HepG2 (cell line): ENCODE measurements around the gene DNAJC7. TPM values are rescaled to one million over a fixed set of nuclear protein-coding genes. Genes with fewer than 3 reads are reported as not detected.
A peak's percentile ranks its signal among the peaks of the same experiment; 100 is the strongest.

Source experiments
- CHCHD3 ChIP-seq: sonication (generic); formaldehyde crosslinking; IDR thresholded peaks from 2 replicates; pipeline ENCODE4 v1.8.0; 2022; ENCODE audit warnings: mild to moderate bottlenecking, missing genetic modification reagents, moderate library complexity
- CREB1 ChIP-seq, 2 experiments: fragments of 450-650 bp in 1 of 2; IDR thresholded peaks; 2 replicates each; pipeline ENCODE4 v1.6.1; 2016 to 2017; ENCODE audit warnings: control low read depth in 1 of 2, mild to moderate bottlenecking in 1 of 2, missing compliant biosample characterization in 1 of 2, missing genetic modification characterization in 1 of 2
- E2F2 ChIP-seq: sonication (generic); formaldehyde crosslinking; IDR thresholded peaks from 2 replicates; pipeline ENCODE4 v1.4.0; 2020; ENCODE audit warnings: missing genetic modification reagents, borderline replicate concordance
- HES4 ChIP-seq: sonication (generic); formaldehyde crosslinking; IDR thresholded peaks from 2 replicates; pipeline ENCODE4 v1.9.0; 2021; ENCODE audit warnings: mild to moderate bottlenecking, missing genetic modification reagents, borderline replicate concordance
- IKZF5 ChIP-seq: IDR thresholded peaks from 2 replicates; pipeline ENCODE4 v1.6.1; 2018; ENCODE audit warnings: missing genetic modification reagents, mild to moderate bottlenecking, missing compliant biosample characterization
- KDM4B ChIP-seq: sonication (generic); formaldehyde crosslinking; IDR thresholded peaks from 2 replicates; pipeline ENCODE4 v1.4.0; 2020; ENCODE audit warnings: missing genetic modification reagents
- KDM5B ChIP-seq: sonication (generic); formaldehyde crosslinking; IDR thresholded peaks from 2 replicates; pipeline ENCODE4 v1.4.0; 2020; ENCODE audit warnings: missing genetic modification reagents, mild to moderate bottlenecking, borderline replicate concordance
- MAFG ChIP-seq: sonication (generic); formaldehyde crosslinking; IDR thresholded peaks from 2 replicates; pipeline ENCODE4 v1.5.1; 2020; ENCODE audit warnings: mild to moderate bottlenecking, missing genetic modification reagents
- PHB2 ChIP-seq: fragments of 450-650 bp; IDR thresholded peaks from 2 replicates; pipeline ENCODE4 v1.6.1; 2018; ENCODE audit not compliant: partially characterized antibody
- RARA ChIP-seq: IDR thresholded peaks from 2 replicates; pipeline ENCODE4 v1.6.1; 2016; ENCODE audit warnings: missing genetic modification reagents, missing compliant biosample characterization
- SMC3 ChIP-seq: IDR thresholded peaks from 2 replicates; pipeline ENCODE4 v1.6.1; 2011; ENCODE audit warnings: low read length, improper control_type of control experiment
- SYNCRIP ChIP-seq: fragments of 200-400 bp; formaldehyde crosslinking; IDR thresholded peaks from 2 replicates; pipeline ENCODE4 v1.6.1; 2018; ENCODE audit warnings: mild to moderate bottlenecking, low read depth, low read length; ENCODE audit not compliant: insufficient read depth
- TCF12 ChIP-seq, 2 experiments: fragments of 450-650 bp in 1 of 2; sonication (generic) in 1 of 2; formaldehyde crosslinking in 1 of 2; IDR thresholded peaks; 2 replicates each; pipeline versions ENCODE4 v1.6.1 to v1.8.0; 2017 to 2022; ENCODE audit warnings: antibody characterized with exemption in 1 of 2, mild to moderate bottlenecking in 1 of 2, missing genetic modification reagents in 1 of 2, moderate library complexity in 1 of 2
- ZFAT ChIP-seq: sonication (generic); formaldehyde crosslinking; conservative IDR thresholded peaks from 2 replicates; pipeline ENCODE4 v1.8.1; 2023; ENCODE audit warnings: missing genetic modification reagents, inconsistent platforms
- ZNF205 ChIP-seq: IDR thresholded peaks from 2 replicates; pipeline ENCODE4 v1.6.1; 2018; ENCODE audit warnings: missing biosample characterization, missing genetic modification reagents
- ZNF282 ChIP-seq: fragments of 450-650 bp; IDR thresholded peaks from 2 replicates; pipeline ENCODE4 v1.6.1; 2018; ENCODE audit not compliant: partially characterized antibody
- ZNF3 ChIP-seq: IDR thresholded peaks from 2 replicates; pipeline ENCODE4 v1.7.0; 2017; ENCODE audit warnings: inconsistent platforms
- ZNF337 ChIP-seq: sonication (generic); formaldehyde crosslinking; IDR thresholded peaks from 2 replicates; pipeline ENCODE4 v1.5.1; 2020; ENCODE audit warnings: missing genetic modification reagents, low read depth, mild to moderate bottlenecking, borderline replicate concordance
- ZNF513 ChIP-seq: sonication (generic); formaldehyde crosslinking; conservative IDR thresholded peaks from 2 replicates; pipeline ENCODE4 v1.5.0; 2020; ENCODE audit warnings: missing genetic modification reagents
- ZNF878 ChIP-seq: sonication (generic); formaldehyde crosslinking; IDR thresholded peaks from 2 replicates; pipeline ENCODE4 v1.8.1; 2023; ENCODE audit warnings: mild to moderate bottlenecking, missing genetic modification reagents, moderate library complexity
- polyA plus RNA-seq, 8 experiments: library from polyadenylated mRNA; depleted of rRNA in 3 of 8; stranded (reverse) in 7 of 8; unstranded in 1 of 8; fragments of >200 nt; fragmentation: Illumina TruSeq in 4 of 8; extraction: Trizol in 4 of 8; gene quantifications; 2 replicates each; pipeline versions ENCODE4 v1.2.1 to v1.2.3, GENCODE V29; 2011 to 2016; ENCODE audit warnings: low read depth in 4 of 8, missing spikeins in 1 of 8, mixed read lengths in 1 of 8; ENCODE audit not compliant: insufficient read depth in 1 of 8
- total RNA-seq, 5 experiments: library from RNA; depleted of rRNA; stranded (reverse); fragments of >200 nt; fragmentation: Illumina TruSeq; extraction: Trizol; gene quantifications; 2 replicates each; pipeline ENCODE4 v1.2.3, GENCODE V29; 2016; ENCODE audit warnings: low read depth in 1 of 5

DNAJC7 gene
- total and polyA plus RNA-seq, 2 of the 13 experiments (the other 11 are each of a cell fraction or from before 2014, with no cell fraction given) = 47.7 to 132 TPM

- 0 out of 2 replicates have a peak, but pooled peaks have one; percentile 23 for TF ChIP-seq KDM5B (CRISPR knock-in tag)
- TF ChIP-seq HES4 = no peak
- TF ChIP-seq SMC3 = peak; percentile 90
- TF ChIP-seq MAFG = no peak
- TF ChIP-seq IKZF5 (CRISPR knock-in tag) = 0 out of 2 replicates have a peak, but pooled peaks have one; percentile 31
- TF ChIP-seq ZNF282 = no peak
- no peak for TF ChIP-seq ZNF3 (CRISPR knock-in tag)
- TF ChIP-seq KDM4B (CRISPR knock-in tag) = 0 out of 2 replicates have a peak, but pooled peaks have one; percentile 18
- peak; percentile 40; the same call in 1 of the 2 replicates for TF ChIP-seq E2F2 (CRISPR knock-in tag)
- 0 out of 2 replicates have a peak, but pooled peaks have one; percentile 36 for TF ChIP-seq ZNF337 (CRISPR knock-in tag)
- no peak for TF ChIP-seq SYNCRIP
- no peak for TF ChIP-seq ZNF878 (CRISPR knock-in tag)
- TF ChIP-seq ZNF513 = no peak
- TF ChIP-seq ZNF205 (CRISPR knock-in tag) = no peak
- no peak for TF ChIP-seq CHCHD3 (CRISPR knock-in tag)
- no peak for TF ChIP-seq PHB2
- no peak for TF ChIP-seq ZFAT (CRISPR knock-in tag)
- TF ChIP-seq TCF12 (IDR thresholded peaks at IDR 0.05) = no peak
- no peak for TF ChIP-seq TCF12 (CRISPR knock-in tag; IDR thresholded peaks at IDR 0.05)
- TF ChIP-seq RARA (CRISPR knock-in tag) = 0 out of 2 replicates have a peak, but pooled peaks have one; percentile 34
- no peak for TF ChIP-seq CREB1 (IDR thresholded peaks at IDR 0.05)
- no peak for TF ChIP-seq CREB1 (CRISPR knock-in tag; IDR thresholded peaks at IDR 0.05)
These were observed 54.3 kb downstream of the DNAJC7 start (continued) for GRCh38 chr17:41962768-41963434.
